Activated naive CD4-positive, alpha-beta T cell treated with anti-CD3 and anti-CD28 coated beads, Interleukin-2, amount 10 ng/mL, durations not matched to agents 7 days and 5 days (primary cell): Measurements from ENCODE around the gene SSX2IP.
A peak's percentile ranks its signal among the peaks of the same experiment; 100 is the strongest.

Source experiments
- CTCF ChIA-PET: fragments of 350-600 bp; sonication (Branson Sonifier 250); formaldehyde crosslinking; loops from one replicate; lab custom pipeline; 2021; ENCODE audit warnings: antibody characterized with exemption; lab: Charles Lee
- DNase-seq: peaks from one replicate; pipeline ENCODE4 v3.0.0-alpha.2; 2020
- H3K27ac Mint-ChIP-seq: one replicate; pipeline ENCODE4 v1.8.0; 2021; ENCODE audit warnings: mild to moderate bottlenecking, moderate library complexity, mixed read lengths
- H3K27me3 Mint-ChIP-seq: one replicate; pipeline ENCODE4 v1.8.0; 2021; ENCODE audit warnings: mild to moderate bottlenecking, mixed read lengths
- H3K36me3 Mint-ChIP-seq: one replicate; pipeline ENCODE4 v1.8.0; 2021; ENCODE audit warnings: mixed read lengths
- H3K4me1 Mint-ChIP-seq: one replicate; pipeline ENCODE4 v1.8.0; 2021; ENCODE audit warnings: mixed read lengths
- H3K4me3 Mint-ChIP-seq: one replicate; pipeline ENCODE4 v1.8.0; 2021; ENCODE audit warnings: mild to moderate bottlenecking, moderate library complexity, mixed read lengths
- H3K9me3 Mint-ChIP-seq: one replicate; pipeline ENCODE4 v1.8.0; 2021; ENCODE audit warnings: mixed read lengths

SSX2IP gene

GRCh38 chr1:84635429-84635828 lies 54.8 kb downstream of the SSX2IP start:
- no peak for DNase-seq
- H3K4me1 Mint-ChIP-seq, result peaks cover 7% of the 10 kb centered on the region
- CTCF ChIA-PET, result interaction anchor here (0.6 kb wide), 1 partner anchor 60 kb away, joined by 3 read pairs; no protein-coding TSS in a partner anchor
- H3K9me3 Mint-ChIP-seq, result no peaks in the 10 kb centered on the region
- no peaks in the 10 kb centered on the region for H3K27me3 Mint-ChIP-seq
- H3K27ac Mint-ChIP-seq, result no peak overlapping the region
- no peaks in the 10 kb centered on the region for H3K36me3 Mint-ChIP-seq
- no peak overlapping the region for H3K4me3 Mint-ChIP-seq

GRCh38 chr1:84634536-84635205 lies 55.6 kb downstream of the SSX2IP start:
- Mint-ChIP-seq H3K9me3 (no peaks in the 10 kb centered on the region), H3K27ac (no peak overlapping the region), H3K27me3 (no peaks in the 10 kb centered on the region), H3K36me3 (no peaks in the 10 kb centered on the region), H3K4me1 (peaks cover 7% of the 10 kb centered on the region), H3K4me3 (no peak overlapping the region)
- CTCF ChIA-PET, result no interaction called here
- DNase-seq, result no peak

GRCh38 chr1:84632673-84633434 lies 57.4 kb downstream of the SSX2IP start:
- no peak for DNase-seq
- CTCF ChIA-PET, result interaction anchor here (0.7 to 1.2 kb wide), 3 partner anchors 121 to 191 kb away, joined by 3 read pairs; no protein-coding TSS in a partner anchor
- Mint-ChIP-seq H3K27ac (no peak overlapping the region), H3K4me1 (peaks cover 7% of the 10 kb centered on the region), H3K27me3 (no peaks in the 10 kb centered on the region), H3K4me3 (no peak overlapping the region), H3K36me3 (no peaks in the 10 kb centered on the region), H3K9me3 (no peaks in the 10 kb centered on the region)

- H3K27ac Mint-ChIP-seq, result no peak overlapping the region
Measured at GRCh38 chr1:84632137-84632536, 58.1 kb downstream of the SSX2IP start.

GRCh38 chr1:84624876-84625275 lies 65.4 kb downstream of the SSX2IP start:
- Mint-ChIP-seq H3K4me3 (no peak overlapping the region), H3K36me3 (no peaks in the 10 kb centered on the region), H3K9me3 (no peaks in the 10 kb centered on the region), H3K27ac (no peak overlapping the region), H3K27me3 (peaks cover 11% of the 10 kb centered on the region), H3K4me1 (peaks cover 9% of the 10 kb centered on the region)
- CTCF ChIA-PET, result interaction anchor here (1.3 to 1.4 kb wide), 2 partner anchors 154 to 182 kb away, joined by 3 to 4 read pairs; no protein-coding TSS in a partner anchor
- no peak for DNase-seq

More at GRCh38 chr1:84632137-84632536, 58.1 kb downstream of the SSX2IP start:
- no peaks in the 10 kb centered on the region for H3K27me3 Mint-ChIP-seq
- peaks cover 7% of the 10 kb centered on the region for H3K4me1 Mint-ChIP-seq
- no peak overlapping the region for H3K4me3 Mint-ChIP-seq
- H3K9me3 Mint-ChIP-seq, result no peaks in the 10 kb centered on the region
- no peak for DNase-seq
- no peaks in the 10 kb centered on the region for H3K36me3 Mint-ChIP-seq
- CTCF ChIA-PET, result interaction anchor here (0.7 to 1.2 kb wide), 3 partner anchors 121 to 190 kb away, joined by 3 read pairs; no protein-coding TSS in a partner anchor

GRCh38 chr1:84621553-84621952 lies 68.7 kb downstream of the SSX2IP start:
- no peak overlapping the region for H3K4me3 Mint-ChIP-seq
- no peaks in the 10 kb centered on the region for H3K9me3 Mint-ChIP-seq
- H3K36me3 Mint-ChIP-seq, result no peaks in the 10 kb centered on the region
- peaks cover 14% of the 10 kb centered on the region for H3K4me1 Mint-ChIP-seq
- CTCF ChIA-PET, result interaction anchor here (0.7 to 2.2 kb wide), 5 partner anchors 47 to 314 kb away, joined by 3 to 8 read pairs (median 3); partner anchors contain the start of gene CTBS
- no peak for DNase-seq
- no peak overlapping the region for H3K27ac Mint-ChIP-seq
- peaks cover 14% of the 10 kb centered on the region for H3K27me3 Mint-ChIP-seq

DNA sequence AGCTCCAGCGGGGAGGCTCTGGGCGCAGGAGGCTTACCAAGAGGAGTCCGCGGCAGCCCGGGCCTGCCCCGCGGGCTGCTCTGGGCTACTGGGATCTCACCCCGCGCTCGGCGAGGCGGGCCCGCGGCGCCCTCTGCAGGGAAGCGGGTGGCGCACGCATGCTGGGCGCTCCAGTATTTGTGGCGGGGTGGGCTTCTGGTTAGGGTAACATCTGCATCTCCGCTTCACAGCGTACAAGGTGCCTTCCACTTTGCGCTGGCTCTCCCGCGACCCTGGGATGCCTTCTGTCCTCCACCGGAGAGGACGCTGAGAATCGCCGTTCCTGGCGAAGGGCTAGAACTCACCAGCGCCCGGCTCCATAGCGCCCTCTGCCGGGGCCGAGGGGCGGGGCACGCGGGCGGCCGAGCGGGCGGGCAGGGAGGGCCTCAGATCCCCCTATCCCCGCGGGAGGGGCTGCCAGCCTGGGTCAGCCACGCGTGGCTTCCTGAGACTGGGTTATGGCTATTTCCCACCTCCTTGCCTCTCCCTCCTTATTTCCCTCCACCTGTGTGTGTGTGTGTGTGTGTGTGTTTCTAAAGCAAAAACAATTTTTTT lies 69.4 kb downstream of the SSX2IP start:
- Mint-ChIP-seq H3K9me3 (no peaks in the 10 kb centered on the region), H3K36me3 (no peaks in the 10 kb centered on the region), H3K4me3 (peak overlapping the region; percentile 87), H3K4me1 (peaks cover 14% of the 10 kb centered on the region), H3K27ac (peak overlapping the region; percentile 85), H3K27me3 (peaks cover 14% of the 10 kb centered on the region)
- CTCF ChIA-PET, result interaction anchor here (0.7 to 2.9 kb wide), 26 partner anchors 20 to 479 kb away, joined by 3 to 28 read pairs (median 3); partner anchors contain the start of genes CTBS and SPATA1
- DNase-seq, result peak; percentile 82

DNA sequence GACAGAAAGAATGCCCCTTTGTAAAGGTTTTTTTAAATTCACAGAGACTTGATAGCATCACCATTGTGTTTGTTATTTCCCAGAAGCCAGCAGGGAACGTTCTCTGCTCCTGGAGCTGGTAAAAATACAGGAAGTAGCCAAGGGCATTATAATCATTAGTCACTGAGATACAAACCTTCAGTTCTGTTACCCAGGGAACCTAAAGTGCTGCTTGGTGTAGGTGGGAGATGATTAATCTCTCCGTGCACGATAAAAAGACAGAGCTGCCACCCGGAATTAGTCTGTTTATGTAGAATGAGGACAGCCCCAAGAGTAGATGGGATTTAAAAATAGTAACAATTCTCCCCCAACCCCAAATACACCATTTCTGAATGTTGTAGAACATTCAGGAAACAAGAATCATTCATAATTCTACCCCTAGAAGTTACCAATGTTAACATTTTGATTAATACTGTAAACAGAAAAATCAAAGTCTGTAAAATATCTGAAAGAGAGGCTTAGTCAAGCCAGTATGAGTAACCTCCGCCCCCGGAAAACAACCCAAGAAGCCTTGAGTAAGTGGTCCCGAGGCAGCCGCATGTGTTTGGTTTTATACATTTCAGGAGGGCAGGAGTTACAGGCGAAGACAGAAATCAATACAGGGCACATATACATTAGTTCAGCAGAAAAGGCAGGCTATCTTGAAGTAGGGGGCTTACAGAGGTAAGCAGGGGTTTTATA lies 70.7 kb downstream of the SSX2IP start:
- Mint-ChIP-seq H3K4me1 (peaks cover 14% of the 10 kb centered on the region), H3K27ac (no peak overlapping the region), H3K4me3 (peak overlapping the region; percentile 55), H3K9me3 (peaks cover 5% of the 10 kb centered on the region), H3K27me3 (peaks cover 11% of the 10 kb centered on the region), H3K36me3 (no peaks in the 10 kb centered on the region)
- no peak for DNase-seq
- CTCF ChIA-PET, result interaction anchor here (0.8 to 2.9 kb wide), 17 partner anchors 19 to 314 kb away, joined by 3 to 28 read pairs (median 3); partner anchors contain the start of genes CTBS and SPATA1

DNA sequence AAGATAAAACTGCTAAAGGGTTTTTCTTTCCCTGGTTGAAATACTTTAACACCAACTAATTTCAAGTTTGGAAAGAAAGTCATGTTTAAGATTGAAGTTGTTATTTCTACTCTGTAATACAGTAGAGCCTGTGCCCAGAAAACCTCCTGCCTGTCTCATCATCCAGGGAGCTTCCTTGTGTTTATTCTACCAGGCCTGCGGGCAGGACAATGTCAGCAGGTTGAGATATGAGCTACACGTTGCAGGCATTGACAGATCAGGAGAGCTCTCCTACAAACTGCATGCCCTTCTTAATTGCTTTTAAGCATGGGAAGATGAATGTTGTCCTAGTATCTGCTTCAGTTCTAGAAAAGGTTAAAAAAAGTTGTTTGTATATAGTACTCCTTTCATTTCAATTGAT lies 72.9 kb downstream of the SSX2IP start:
- CTCF ChIA-PET, result no interaction called here

DNA sequence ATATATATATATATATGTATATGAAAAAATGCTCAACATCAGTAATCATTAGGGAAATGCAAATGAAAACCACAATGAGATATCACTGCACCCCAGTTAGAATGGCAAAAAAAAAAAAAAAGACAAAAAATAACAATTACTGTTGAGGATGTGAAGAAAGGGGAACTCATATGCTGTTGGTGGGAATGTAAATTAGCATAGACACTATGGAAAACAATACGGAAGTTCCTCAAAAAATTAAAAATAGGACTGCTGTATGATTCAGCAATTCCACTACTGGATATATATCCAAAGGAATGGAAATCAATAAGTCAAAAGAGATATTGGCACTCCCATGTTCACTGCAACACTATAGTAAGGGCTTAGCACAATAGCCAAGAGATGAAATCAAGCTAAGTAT lies 74.5 kb downstream of the SSX2IP start:
- H3K27me3 Mint-ChIP-seq, result peaks cover 8% of the 10 kb centered on the region
- DNase-seq, result no peak
- H3K4me1 Mint-ChIP-seq, result peaks cover 15% of the 10 kb centered on the region
- no peak overlapping the region for H3K27ac Mint-ChIP-seq
- H3K9me3 Mint-ChIP-seq, result peaks cover 27% of the 10 kb centered on the region
- H3K36me3 Mint-ChIP-seq, result no peaks in the 10 kb centered on the region
- CTCF ChIA-PET, result no interaction called here
- no peak overlapping the region for H3K4me3 Mint-ChIP-seq

More for the DNA sequence above, 72.9 kb downstream of the SSX2IP start:
- peaks cover 10% of the 10 kb centered on the region for H3K27me3 Mint-ChIP-seq
- no peak overlapping the region for H3K4me3 Mint-ChIP-seq
- no peak overlapping the region for H3K27ac Mint-ChIP-seq
- no peak for DNase-seq
- H3K9me3 Mint-ChIP-seq, result peaks cover 20% of the 10 kb centered on the region
- H3K36me3 Mint-ChIP-seq, result no peaks in the 10 kb centered on the region
- peaks cover 13% of the 10 kb centered on the region for H3K4me1 Mint-ChIP-seq

- CTCF ChIA-PET, result interaction anchor here (0.6 kb wide), 1 partner anchor 20 kb away, joined by 3 read pairs; no protein-coding TSS in a partner anchor
- H3K27me3 Mint-ChIP-seq, result no peaks in the 10 kb centered on the region
- no peak overlapping the region for H3K27ac Mint-ChIP-seq
Measured at GRCh38 chr1:84613887-84614286, 76.4 kb downstream of the SSX2IP start.

DNA sequence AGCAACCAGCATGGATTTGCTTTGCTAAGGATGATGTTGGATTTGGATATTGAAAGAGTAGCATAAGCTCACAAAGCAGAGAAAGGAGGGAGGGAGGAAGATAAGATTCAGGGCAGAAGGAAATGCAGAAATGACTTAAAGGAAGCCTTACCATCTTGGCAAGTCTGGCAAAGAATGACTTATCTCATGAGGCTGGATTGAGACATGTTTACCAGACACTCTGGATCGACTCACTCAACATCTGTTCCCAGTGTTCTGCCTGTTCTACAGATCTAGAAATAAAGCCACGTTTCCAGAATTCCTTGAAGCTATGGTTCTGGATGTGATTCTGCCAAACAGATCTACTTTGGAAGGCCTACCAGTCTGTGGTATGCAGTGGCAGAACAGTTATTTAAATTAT lies 77.2 kb downstream of the SSX2IP start:
- Mint-ChIP-seq H3K27me3 (no peaks in the 10 kb centered on the region), H3K27ac (no peak overlapping the region), H3K9me3 (peaks cover 30% of the 10 kb centered on the region), H3K36me3 (no peaks in the 10 kb centered on the region), H3K4me1 (peaks cover 3% of the 10 kb centered on the region), H3K4me3 (no peak overlapping the region)
- no peak for DNase-seq
- CTCF ChIA-PET, result no interaction called here

More at GRCh38 chr1:84613887-84614286, 76.4 kb downstream of the SSX2IP start:
- peaks cover 30% of the 10 kb centered on the region for H3K9me3 Mint-ChIP-seq
- H3K4me3 Mint-ChIP-seq, result no peak overlapping the region
- H3K36me3 Mint-ChIP-seq, result no peaks in the 10 kb centered on the region
- H3K4me1 Mint-ChIP-seq, result peaks cover 3% of the 10 kb centered on the region
- no peak for DNase-seq

DNA sequence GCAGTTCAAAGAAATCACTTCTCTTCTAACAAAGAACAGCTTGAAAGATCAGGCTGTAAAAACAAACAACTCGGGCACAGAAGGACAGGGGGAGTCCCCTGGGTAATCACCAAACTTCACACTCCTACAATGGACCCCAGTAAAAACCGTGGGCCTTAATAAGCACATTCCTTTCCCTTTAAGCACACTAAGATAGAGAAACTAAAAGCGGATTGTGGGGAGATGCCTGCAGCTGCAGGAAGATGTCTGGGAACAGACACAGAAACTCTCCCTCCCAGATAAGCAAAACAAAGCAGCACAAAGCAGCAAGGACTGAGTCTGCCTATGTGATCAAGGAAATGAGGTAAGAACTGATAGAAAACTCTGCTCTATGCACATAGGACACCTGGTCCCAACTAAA lies 78.5 kb downstream of the SSX2IP start:
- Mint-ChIP-seq H3K36me3 (peaks cover under 1% of the 10 kb centered on the region), H3K27me3 (no peaks in the 10 kb centered on the region), H3K4me1 (peaks cover 3% of the 10 kb centered on the region), H3K27ac (no peak overlapping the region), H3K4me3 (no peak overlapping the region), H3K9me3 (peaks cover 30% of the 10 kb centered on the region)
- DNase-seq, result no peak
- CTCF ChIA-PET, result interaction anchor here (0.9 kb wide), 1 partner anchor 12 kb away, joined by 3 read pairs; no protein-coding TSS in a partner anchor
